GM12872 (cell line): ENCODE data around the gene CDH4.

Source experiments
- TF ChIP-seq, protein P1 (sequence below): IDR thresholded peaks from 3 replicates; pipeline ENCODE4 v1.5.1; 2011; ENCODE audit warnings: low read depth, mild to moderate bottlenecking, low read length, moderate library complexity; ENCODE audit not compliant: insufficient read depth

CDH4 gene

DNA sequence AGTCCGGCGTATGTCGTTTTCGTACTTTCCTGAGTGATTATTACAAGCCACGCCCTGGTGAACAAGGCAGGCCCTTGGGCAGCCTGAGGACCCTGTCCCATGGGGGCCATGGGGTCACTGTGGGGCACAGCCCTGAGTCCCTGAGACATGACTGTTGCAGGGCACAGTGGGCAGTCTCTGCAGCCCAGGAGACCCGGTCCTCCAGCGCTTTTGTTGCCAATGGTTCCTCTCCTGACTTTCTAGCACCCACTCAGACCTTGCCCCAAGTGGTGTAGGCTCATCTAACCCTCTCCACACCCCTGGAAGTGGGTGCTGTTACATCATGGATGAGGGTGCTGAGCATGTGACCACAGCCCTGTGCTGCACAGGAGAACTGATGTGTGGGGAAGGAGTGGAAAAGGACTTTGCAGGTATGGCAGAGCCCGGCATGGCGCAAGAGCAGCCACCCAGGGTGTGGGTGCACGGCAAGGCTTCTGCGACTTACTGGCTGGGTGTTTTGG is 494.1 kb downstream of the CDH4 start:
- TF ChIP-seq, protein P1, sequence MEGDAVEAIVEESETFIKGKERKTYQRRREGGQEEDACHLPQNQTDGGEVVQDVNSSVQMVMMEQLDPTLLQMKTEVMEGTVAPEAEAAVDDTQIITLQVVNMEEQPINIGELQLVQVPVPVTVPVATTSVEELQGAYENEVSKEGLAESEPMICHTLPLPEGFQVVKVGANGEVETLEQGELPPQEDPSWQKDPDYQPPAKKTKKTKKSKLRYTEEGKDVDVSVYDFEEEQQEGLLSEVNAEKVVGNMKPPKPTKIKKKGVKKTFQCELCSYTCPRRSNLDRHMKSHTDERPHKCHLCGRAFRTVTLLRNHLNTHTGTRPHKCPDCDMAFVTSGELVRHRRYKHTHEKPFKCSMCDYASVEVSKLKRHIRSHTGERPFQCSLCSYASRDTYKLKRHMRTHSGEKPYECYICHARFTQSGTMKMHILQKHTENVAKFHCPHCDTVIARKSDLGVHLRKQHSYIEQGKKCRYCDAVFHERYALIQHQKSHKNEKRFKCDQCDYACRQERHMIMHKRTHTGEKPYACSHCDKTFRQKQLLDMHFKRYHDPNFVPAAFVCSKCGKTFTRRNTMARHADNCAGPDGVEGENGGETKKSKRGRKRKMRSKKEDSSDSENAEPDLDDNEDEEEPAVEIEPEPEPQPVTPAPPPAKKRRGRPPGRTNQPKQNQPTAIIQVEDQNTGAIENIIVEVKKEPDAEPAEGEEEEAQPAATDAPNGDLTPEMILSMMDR = no peak

DNA sequence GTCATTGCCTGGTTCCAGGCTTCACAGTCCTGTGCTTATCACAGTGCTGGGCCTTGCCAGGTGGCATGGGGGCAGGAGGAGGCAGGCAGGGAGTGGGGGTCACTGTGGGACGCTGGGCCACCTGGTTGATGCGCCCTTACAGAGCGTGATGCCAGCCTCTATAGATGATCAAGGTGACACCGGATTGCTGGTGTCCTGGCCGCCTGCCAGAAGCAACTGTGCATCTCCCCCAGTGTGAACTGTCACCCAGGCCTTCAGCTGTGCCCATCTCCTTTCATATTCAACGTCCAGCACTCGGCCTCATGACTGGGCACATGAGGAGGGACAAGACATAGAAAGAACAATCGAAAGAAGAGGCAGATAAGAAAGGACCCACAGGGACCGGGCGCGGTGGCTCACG is 494.7 kb downstream of the CDH4 start:
- TF ChIP-seq, protein P1 = no peak

DNA sequence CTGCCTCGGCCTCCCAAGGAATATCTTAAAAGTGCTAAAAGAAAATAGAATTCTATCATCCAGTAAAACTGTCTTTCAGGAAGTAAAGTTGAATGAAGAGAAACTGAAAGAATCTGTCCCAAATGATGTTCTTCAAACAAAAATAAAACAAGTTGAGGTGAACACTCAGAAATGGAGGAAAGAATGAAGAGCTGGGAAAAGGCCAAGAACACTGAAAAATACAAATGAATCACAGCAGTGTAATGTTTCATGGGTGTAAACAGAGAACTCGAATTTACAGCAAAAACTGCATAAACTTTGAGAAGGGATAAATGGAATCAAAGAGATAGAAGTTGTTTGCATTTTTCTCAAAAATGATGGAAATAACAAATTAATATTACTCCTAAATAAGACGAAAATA is 496.3 kb downstream of the CDH4 start:
- TF ChIP-seq, protein P1 = no peak

DNA sequence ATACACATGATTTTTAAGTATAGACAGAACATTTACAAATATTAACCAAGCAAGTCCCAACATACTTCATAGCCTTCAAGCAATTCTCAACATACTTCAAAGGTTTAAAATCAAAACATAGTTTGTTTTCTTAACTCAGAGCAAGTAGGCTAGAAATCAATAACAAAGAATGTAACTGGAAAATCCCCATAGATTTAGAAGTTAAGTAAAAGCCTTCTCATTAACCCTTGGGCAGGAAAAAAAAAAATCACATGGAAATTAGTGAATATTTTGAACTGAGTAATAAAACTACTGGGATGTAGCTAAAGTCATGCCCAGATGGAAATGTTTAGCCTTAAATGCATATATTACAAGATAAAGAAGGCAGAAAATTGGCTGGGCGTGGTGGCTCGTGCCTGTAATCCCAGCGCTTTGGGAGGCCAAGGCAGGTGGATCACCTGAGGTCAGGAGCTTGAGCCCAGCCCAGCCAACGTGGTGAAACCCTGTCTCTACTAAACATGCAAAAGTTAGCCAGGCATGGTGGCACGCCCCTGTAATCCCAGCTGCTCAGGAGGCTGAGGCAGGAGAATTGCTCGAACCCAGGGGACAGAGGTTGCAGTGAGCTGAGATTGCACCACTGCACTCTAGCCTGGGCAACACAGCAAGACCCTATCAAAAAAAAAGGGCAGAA is 497.5 kb downstream of the CDH4 start:
- TF ChIP-seq, protein P1 = no peak

DNA sequence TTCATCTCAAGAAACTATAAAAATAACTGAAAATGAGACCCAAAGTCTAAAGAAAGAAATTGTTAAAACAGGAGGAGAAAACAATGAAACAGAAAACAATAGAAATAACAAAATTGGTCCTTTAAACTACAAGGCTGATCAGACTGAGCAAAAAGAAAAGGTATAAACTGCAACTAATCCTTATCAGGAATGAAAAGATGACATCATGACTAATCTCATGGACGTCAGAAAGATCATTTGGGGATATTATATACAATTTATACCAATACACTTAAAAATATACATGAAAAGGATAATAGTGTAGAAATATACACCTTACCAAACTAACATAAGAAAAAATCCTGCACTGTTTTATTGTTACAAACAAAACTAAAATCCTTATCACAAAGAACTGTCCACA is 498.0 kb downstream of the CDH4 start:
- TF ChIP-seq, protein P1 = no peak

DNA sequence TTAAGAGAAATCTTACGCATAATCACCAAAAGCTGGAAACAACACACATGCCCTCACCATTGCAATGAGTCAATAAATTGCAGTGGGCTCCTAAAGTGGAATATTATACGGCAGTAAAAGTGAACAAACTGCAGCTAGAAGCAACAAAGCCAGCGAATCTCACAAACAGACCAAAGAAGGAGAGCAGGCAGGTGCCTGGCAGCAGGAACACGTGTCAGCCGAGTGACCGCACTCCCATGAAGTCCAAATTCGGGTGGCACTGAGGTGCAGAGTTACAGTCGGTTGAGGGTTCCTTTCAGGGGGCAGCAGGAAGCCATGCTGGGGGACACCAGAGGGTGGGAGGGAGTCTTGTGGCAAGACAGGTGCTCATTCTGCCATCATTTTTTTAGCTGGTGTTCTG is 500.5 kb downstream of the CDH4 start:
- TF ChIP-seq, protein P1 = no peak

DNA sequence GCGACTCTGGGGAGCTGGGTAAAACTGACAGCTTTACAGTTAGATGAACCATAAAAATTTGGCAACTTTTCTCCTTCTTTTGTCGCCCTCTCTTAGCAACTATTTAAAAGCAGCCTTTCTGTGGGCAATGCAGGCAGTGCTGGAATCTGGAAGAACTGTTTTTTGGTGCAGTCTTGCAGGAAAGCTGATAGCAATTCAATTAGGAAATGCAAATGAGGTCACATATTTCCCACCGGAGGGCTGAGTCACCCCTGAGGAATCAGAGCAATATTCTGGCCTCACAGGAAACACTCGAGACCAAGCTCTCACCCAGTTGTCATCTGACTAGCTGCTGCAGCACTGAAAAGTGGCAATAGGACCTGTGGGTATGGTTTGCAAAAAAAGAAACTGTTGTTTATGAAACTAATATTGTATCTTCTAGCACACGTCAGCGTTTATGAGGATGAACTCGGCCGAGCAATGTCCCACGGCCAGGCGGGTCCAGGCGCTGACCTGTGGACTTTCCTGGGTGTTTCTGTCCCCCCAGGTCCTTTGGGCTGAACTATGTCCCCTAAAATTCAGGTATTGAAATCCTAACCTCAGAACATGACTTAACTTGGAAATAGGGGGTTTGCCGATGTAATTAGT is 501.4 kb downstream of the CDH4 start:
- TF ChIP-seq, protein P1 = no peak
